Measurements from ENCODE around the gene SPATA46. TPM values are rescaled to one million over a fixed set of nuclear protein-coding genes. Genes with fewer than 3 reads are reported as not detected.

SPATA46 gene
- total RNA-seq, 1 experiment from 2014 or later, result not detected

DNA sequence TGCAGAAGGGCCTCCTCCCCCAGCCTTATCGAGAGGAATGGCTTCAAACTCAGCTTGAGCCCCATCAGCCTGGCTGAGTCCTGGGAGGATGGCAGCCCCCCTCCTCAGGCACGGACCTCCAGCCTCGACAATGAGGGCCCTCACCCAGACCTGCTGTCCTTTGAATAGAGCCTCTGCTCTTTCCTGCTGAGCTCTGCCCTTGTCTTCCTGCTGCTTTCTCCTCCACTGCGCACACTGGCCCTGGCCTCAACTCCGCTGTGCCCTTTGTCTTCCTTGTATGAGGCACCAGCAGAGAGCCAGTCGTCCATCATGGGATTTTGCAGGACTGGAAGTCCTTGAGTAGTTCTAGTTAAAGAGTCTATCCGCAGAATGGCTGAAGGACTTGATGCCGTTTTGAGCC is 6.9 kb upstream of the SPATA46 start:
- Histone ChIP-seq H3K27me3 (ENCODE audit: low read length) (no peaks in the 10 kb centered on the region), H2AFZ (ENCODE audit: low read length) (no peak overlapping the region), H3K27ac (ENCODE audit: low read length) (no peak overlapping the region), H3K9me2 (replicated peaks; ENCODE audit: insufficient read depth, low read length) (no peaks in the 10 kb centered on the region), H3K4me1 (ENCODE audit: low read length) (no peaks in the 10 kb centered on the region), H3K9ac (ENCODE audit: low read length) (no peak overlapping the region), H3K36me3 (ENCODE audit: insufficient read depth, low read length) (no peaks in the 10 kb centered on the region), H4K20me1 (ENCODE audit: insufficient read depth, low read depth, low read length) (no peaks in the 10 kb centered on the region), H3K4me3 (ENCODE audit: low read length) (no peak overlapping the region), H3K79me2 (ENCODE audit: low read length) (no peaks in the 10 kb centered on the region), H3K4me2 (ENCODE audit: low read depth, low read length, poor library complexity, severe bottlenecking) (no peak overlapping the region), H3K9me3 (ENCODE audit: low read length) (no peaks in the 10 kb centered on the region)
- DNase-seq, result no peak

DNA sequence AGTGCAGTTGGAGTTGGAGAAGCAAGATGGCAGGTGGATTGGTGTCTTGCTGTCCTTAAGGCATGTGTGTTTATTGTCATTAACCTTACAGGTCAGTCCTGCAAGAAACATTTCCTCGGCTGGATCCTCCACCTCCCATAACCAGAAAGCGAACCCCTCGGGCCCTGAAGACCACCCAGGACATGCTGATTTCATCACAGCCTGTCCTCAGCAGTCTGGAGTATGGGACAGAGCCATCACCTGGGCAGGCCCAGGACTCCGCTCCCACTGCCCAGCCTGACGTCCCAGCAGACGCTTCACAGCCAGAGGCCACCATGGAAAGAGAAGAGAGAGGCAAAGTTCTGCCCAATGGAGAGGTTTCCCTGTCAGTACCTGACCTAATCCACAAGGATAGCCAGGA is 6.4 kb upstream of the SPATA46 start:
- no peaks in the 10 kb centered on the region for H4K20me1 ChIP-seq (ENCODE audit: insufficient read depth, low read depth, low read length)
- no peaks in the 10 kb centered on the region for H3K27me3 ChIP-seq (ENCODE audit: low read length)
- no peaks in the 10 kb centered on the region for H3K79me2 ChIP-seq (ENCODE audit: low read length)
- H3K27ac ChIP-seq (ENCODE audit: low read length), result no peak overlapping the region
- no peak overlapping the region for H3K4me3 ChIP-seq (ENCODE audit: low read length)
- no peaks in the 10 kb centered on the region for H3K4me1 ChIP-seq (ENCODE audit: low read length)
- H3K36me3 ChIP-seq (ENCODE audit: insufficient read depth, low read length), result no peaks in the 10 kb centered on the region
- H2AFZ ChIP-seq (ENCODE audit: low read length), result no peak overlapping the region
- H3K9me2 ChIP-seq (replicated peaks; ENCODE audit: insufficient read depth, low read length), result no peaks in the 10 kb centered on the region
- H3K9ac ChIP-seq (ENCODE audit: low read length), result no peak overlapping the region
- no peak overlapping the region for H3K4me2 ChIP-seq (ENCODE audit: low read depth, low read length, poor library complexity, severe bottlenecking)
- DNase-seq, result no peak
- no peaks in the 10 kb centered on the region for H3K9me3 ChIP-seq (ENCODE audit: low read length)

DNA sequence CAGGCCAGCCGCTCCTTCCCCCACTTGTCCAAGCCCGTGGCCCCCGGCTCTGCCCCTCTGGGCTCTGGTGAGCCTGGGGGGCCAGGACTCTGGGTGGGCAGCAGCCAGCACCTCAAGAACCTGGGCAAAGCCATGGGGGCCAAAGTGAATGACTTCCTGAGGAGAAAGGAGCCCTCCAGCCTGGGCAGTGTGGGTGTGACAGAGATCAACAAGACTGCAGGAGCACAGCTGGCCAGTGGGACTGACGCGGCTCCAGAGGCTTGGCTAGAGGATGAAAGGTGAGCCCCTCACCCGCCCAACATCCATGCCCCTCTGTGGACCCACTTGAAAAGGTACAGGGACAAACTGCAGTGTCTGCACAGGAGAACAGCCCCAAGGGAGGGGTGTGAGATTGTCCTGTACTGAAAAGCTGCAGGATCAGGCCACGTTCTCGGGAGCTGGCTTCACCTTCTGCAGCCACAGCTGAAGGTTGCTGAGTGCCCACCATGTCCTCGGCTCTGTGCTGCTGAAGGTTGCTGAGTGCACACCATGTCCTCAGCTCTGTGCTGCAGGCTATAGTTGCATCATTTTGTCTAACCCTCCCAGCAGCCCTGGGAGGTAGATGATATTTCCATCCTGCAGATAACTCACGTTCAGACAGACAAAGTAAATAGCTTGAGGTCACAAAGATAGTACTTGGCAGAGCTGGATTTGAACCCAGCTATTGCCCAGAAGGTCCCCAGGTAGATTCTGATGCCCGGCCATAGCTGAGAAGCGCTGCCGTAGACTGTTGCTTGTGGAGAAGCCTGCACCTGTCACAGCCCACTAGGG is 5.5 kb upstream of the SPATA46 start:
- H4K20me1 ChIP-seq (ENCODE audit: insufficient read depth, low read depth, low read length), result no peaks in the 10 kb centered on the region
- H2AFZ ChIP-seq (ENCODE audit: low read length), result no peak overlapping the region
- no peak overlapping the region for H3K9ac ChIP-seq (ENCODE audit: low read length)
- H3K36me3 ChIP-seq (ENCODE audit: insufficient read depth, low read length), result no peaks in the 10 kb centered on the region
- H3K4me3 ChIP-seq (ENCODE audit: low read length), result no peak overlapping the region
- H3K27me3 ChIP-seq (ENCODE audit: low read length), result no peaks in the 10 kb centered on the region
- no peaks in the 10 kb centered on the region for H3K9me2 ChIP-seq (replicated peaks; ENCODE audit: insufficient read depth, low read length)
- H3K9me3 ChIP-seq (ENCODE audit: low read length), result no peaks in the 10 kb centered on the region
- H3K79me2 ChIP-seq (ENCODE audit: low read length), result no peaks in the 10 kb centered on the region
- H3K27ac ChIP-seq (ENCODE audit: low read length), result no peak overlapping the region
- no peaks in the 10 kb centered on the region for H3K4me1 ChIP-seq (ENCODE audit: low read length)
- no peak for DNase-seq
- no peak overlapping the region for H3K4me2 ChIP-seq (ENCODE audit: low read depth, low read length, poor library complexity, severe bottlenecking)

DNA sequence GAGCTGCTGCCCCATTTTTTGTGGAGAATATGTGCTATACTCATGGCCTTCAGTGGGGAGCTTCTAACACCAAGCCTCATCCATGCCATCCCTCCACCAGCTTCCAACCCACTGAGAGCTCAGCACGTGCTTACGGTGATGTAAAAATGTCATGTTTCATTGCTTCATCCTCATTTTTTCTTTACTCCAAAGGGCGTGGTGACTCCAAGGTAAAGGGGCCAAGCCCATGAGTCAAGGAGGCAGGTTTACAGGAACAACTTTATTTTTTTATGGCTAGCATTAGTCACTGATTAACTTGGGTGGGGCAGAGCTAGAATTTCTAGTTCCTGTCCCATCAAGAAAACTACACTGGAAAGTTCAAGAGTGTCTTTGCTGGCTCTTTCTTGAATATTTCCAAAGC is 4.7 kb upstream of the SPATA46 start, which contains the start of gene C1orf226:
Gene C1orf226 (plus strand): TSS at position 346 of the 400 bp plus-strand sequence. CDS start 174 bp downstream, outside the sequence.
- H4K20me1 ChIP-seq (ENCODE audit: insufficient read depth, low read depth, low read length), result no peaks in the 10 kb centered on the region
- H3K79me2 ChIP-seq (ENCODE audit: low read length), result no peaks in the 10 kb centered on the region
- no peak within 1 kb of the TSS for H3K4me3 ChIP-seq (ENCODE audit: low read length)
- no peak within 1 kb of the TSS for H3K4me2 ChIP-seq (ENCODE audit: low read depth, low read length, poor library complexity, severe bottlenecking)
- no peaks in the 10 kb centered on the region for H3K9me3 ChIP-seq (ENCODE audit: low read length)
- no peak for DNase-seq
- H3K9me2 ChIP-seq (replicated peaks; ENCODE audit: insufficient read depth, low read length), result no peaks in the 10 kb centered on the region
- no peaks in the 10 kb centered on the region for H3K27me3 ChIP-seq (ENCODE audit: low read length)
- peaks cover 4% of the 10 kb centered on the region for H3K4me1 ChIP-seq (ENCODE audit: low read length)
- H3K36me3 ChIP-seq (ENCODE audit: insufficient read depth, low read length), result no peaks in the 10 kb centered on the region
- H3K9ac ChIP-seq (ENCODE audit: low read length), result no peak within 1 kb of the TSS
- no peak within 1 kb of the TSS for H2AFZ ChIP-seq (ENCODE audit: low read length)
- no peak within 1 kb of the TSS for H3K27ac ChIP-seq (ENCODE audit: low read length)

DNA sequence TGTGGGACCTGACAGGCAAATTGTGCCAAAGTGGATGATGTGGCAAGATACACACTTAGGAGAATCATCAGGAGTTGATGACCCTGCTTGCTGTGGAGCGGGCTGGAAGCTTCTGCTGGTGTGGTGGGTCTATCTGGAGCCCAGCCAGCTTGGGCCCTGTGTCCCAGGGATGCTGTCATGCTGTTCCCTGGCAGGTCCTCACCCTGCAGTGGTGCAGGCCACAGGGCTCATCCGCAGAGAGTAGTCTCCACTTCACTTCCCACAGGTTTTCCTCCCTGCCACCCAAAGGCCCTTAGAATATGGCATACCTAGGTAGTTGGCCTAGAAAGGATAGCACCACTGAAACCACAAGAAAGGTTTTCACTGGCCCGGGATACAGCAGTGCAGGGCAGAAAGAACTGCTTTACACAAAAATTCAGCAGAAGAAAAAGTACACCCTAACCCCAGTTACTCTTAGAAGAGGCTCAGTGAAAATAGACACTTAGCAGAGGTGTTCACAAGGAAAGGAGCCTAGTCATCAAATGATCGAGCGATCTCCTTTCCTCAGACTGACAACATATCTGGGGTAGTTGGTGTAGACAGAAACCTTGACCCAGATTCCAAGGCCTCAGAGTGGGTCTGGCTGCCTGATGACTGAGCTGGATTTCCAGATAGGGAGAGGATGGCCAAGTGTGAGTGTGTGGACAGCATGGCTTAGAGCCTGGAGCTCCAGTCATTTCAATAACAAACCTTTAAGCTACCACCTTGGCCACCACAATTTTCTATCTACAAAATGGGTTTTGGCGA is 3.6 kb upstream of the SPATA46 start:
- Histone ChIP-seq H3K9me3 (ENCODE audit: low read length) (no peaks in the 10 kb centered on the region), H4K20me1 (ENCODE audit: insufficient read depth, low read depth, low read length) (no peaks in the 10 kb centered on the region), H3K4me3 (ENCODE audit: low read length) (no peak overlapping the region), H3K4me2 (ENCODE audit: low read depth, low read length, poor library complexity, severe bottlenecking) (no peak overlapping the region), H3K27ac (ENCODE audit: low read length) (no peak overlapping the region), H2AFZ (ENCODE audit: low read length) (no peak overlapping the region), H3K27me3 (ENCODE audit: low read length) (no peaks in the 10 kb centered on the region), H3K36me3 (ENCODE audit: insufficient read depth, low read length) (no peaks in the 10 kb centered on the region), H3K9ac (ENCODE audit: low read length) (no peak overlapping the region), H3K79me2 (ENCODE audit: low read length) (no peaks in the 10 kb centered on the region), H3K9me2 (replicated peaks; ENCODE audit: insufficient read depth, low read length) (no peaks in the 10 kb centered on the region), H3K4me1 (ENCODE audit: low read length) (peaks cover 15% of the 10 kb centered on the region)
- no peak for DNase-seq

DNA sequence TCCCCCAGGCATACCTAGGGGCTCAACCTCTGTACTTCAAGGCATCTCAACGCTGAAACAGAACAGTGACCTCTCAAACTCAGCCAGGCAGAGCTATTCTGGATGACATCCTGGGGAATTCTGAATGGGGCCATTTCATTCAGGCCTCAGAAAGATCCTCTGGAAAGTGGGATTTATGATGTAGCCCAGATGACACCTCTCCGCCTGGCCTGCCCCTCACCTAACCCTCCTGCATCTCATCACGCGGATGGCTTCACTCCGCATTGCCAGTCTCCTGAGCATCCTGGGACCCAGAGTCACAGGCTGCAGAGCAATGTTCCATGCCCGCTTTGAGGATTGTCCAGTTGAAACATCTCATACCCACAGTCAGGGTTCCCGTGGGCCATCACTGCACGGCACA is 1.2 kb downstream of the SPATA46 start:
- H3K9me2 ChIP-seq (replicated peaks; ENCODE audit: insufficient read depth, low read length), result no peaks in the 10 kb centered on the region
- no peak overlapping the region for H3K27ac ChIP-seq (ENCODE audit: low read length)

DNA sequence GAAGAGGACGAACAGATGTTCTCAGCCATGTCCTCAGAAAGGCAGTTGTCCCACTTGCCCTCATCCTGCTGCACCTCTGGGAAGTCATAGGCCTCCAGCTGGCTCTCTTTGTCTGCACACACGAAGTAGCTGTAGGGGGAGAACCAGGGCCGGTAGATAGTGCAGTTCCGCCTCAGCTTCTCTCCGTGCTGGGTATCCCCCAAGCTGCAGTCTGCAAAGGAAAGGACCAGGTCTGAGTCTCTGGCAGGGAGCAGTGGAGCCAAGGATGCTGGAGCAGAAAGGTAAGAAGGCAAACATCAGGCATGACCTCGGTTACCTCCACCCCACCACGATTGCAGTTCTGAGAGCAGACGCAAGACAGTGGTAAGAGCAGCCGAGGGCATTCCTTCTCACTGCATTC is 2.2 kb downstream of the SPATA46 start:
- no peak overlapping the region for H2AFZ ChIP-seq (ENCODE audit: low read length)
- DNase-seq, result no peak
- H3K9me2 ChIP-seq (replicated peaks; ENCODE audit: insufficient read depth, low read length), result no peaks in the 10 kb centered on the region
- H3K36me3 ChIP-seq (ENCODE audit: insufficient read depth, low read length), result no peaks in the 10 kb centered on the region
- H3K9ac ChIP-seq (ENCODE audit: low read length), result peak overlapping the region; percentile 13; the same call in 1 of the 2 replicates
- H4K20me1 ChIP-seq (ENCODE audit: insufficient read depth, low read depth, low read length), result no peaks in the 10 kb centered on the region
- peak overlapping the region; percentile 7; the same call in 1 of the 2 replicates for H3K27ac ChIP-seq (ENCODE audit: low read length)
- H3K4me3 ChIP-seq (ENCODE audit: low read length), result no peak overlapping the region
- peak overlapping the region; percentile 51 for H3K4me2 ChIP-seq (ENCODE audit: low read depth, low read length, poor library complexity, severe bottlenecking)
- no peaks in the 10 kb centered on the region for H3K27me3 ChIP-seq (ENCODE audit: low read length)
- H3K9me3 ChIP-seq (ENCODE audit: low read length), result no peaks in the 10 kb centered on the region
- peaks cover 52% of the 10 kb centered on the region for H3K4me1 ChIP-seq (ENCODE audit: low read length)
- H3K79me2 ChIP-seq (ENCODE audit: low read length), result no peaks in the 10 kb centered on the region

More for the DNA sequence above, 1.2 kb downstream of the SPATA46 start:
- Histone ChIP-seq H3K79me2 (ENCODE audit: low read length) (no peaks in the 10 kb centered on the region), H3K9ac (ENCODE audit: low read length) (peak overlapping the region; percentile 13; the same call in 1 of the 2 replicates), H3K36me3 (ENCODE audit: insufficient read depth, low read length) (no peaks in the 10 kb centered on the region), H4K20me1 (ENCODE audit: insufficient read depth, low read depth, low read length) (no peaks in the 10 kb centered on the region), H3K9me3 (ENCODE audit: low read length) (no peaks in the 10 kb centered on the region), H2AFZ (ENCODE audit: low read length) (no peak overlapping the region), H3K27me3 (ENCODE audit: low read length) (no peaks in the 10 kb centered on the region), H3K4me2 (ENCODE audit: low read depth, low read length, poor library complexity, severe bottlenecking) (peak overlapping the region; percentile 51), H3K4me1 (ENCODE audit: low read length) (peaks cover 52% of the 10 kb centered on the region), H3K4me3 (ENCODE audit: low read length) (0 out of 2 replicates have a peak overlapping the region, but pooled peaks have one; percentile 0)
- no peak for DNase-seq

Measured in Karpas-422 (cell line).